Measurements from ENCODE around the gene KLHL36. TPM values are rescaled to one million over a fixed set of nuclear protein-coding genes. Genes with fewer than 3 reads are reported as not detected.
"Not testable (repeated sequence)": the region's sequence is repeated elsewhere in the genome, so short reads cannot be mapped to it uniquely, and the experiment has no call there.

The KLHL36 gene
- total RNA-seq, 1 donor from 2014 or later: 26.3 TPM

DNA sequence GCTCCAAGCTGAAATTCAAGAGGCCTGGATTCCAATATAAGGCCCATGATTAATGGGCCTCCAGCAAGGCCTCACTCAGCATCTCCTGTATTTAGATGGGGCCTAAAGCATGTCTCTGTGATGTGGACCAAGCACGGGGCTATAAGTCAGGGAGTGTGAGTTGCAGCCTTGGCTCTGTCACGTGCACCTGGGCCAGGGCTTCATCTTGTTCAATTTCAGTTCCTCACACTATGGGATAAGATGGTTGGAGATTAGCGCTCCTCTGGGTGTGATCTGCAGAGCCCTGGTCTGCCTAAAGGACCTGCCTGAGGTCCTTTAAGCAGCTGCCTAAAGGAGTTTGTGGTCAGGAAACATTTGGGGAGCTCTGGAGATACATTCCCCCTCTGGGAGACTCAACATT, 25.2 kb downstream of the KLHL36 start:
- ATAC-seq: no peak

DNA sequence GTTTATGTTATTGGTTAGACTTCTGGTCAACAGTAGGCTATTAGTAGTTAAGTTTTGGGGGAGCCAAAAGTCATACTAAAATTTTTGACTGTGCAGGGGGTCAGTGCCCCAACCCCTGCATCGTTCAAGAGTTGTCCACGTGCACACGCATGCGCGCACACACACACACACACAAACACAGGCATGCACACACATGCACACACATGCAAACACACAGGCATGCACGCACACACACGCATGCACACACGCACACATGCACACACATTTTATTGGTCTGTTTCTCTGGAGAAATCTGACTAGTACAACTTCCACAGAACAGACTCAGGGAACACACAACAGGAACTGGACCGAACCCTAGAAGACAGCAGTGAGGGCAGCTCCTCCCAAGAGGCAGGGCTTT, 27.1 kb downstream of the KLHL36 start:
- no peak for ATAC-seq

DNA sequence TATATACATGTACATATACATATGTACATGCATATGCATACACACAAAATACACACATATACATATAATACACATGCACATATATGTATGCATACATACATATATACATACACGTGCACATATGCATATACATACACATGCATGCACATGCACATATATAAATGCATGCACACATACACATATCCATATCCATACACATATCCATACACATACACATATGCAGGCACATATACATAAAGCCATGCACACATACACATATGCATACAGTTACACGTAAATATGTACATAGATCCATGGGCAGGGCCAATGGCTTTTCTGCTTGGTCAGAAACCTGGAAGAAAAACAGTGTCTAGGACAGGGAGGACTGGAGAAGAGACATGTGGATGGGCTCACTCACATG, 27.6 kb downstream of the KLHL36 start:
- ATAC-seq: no peak

DNA sequence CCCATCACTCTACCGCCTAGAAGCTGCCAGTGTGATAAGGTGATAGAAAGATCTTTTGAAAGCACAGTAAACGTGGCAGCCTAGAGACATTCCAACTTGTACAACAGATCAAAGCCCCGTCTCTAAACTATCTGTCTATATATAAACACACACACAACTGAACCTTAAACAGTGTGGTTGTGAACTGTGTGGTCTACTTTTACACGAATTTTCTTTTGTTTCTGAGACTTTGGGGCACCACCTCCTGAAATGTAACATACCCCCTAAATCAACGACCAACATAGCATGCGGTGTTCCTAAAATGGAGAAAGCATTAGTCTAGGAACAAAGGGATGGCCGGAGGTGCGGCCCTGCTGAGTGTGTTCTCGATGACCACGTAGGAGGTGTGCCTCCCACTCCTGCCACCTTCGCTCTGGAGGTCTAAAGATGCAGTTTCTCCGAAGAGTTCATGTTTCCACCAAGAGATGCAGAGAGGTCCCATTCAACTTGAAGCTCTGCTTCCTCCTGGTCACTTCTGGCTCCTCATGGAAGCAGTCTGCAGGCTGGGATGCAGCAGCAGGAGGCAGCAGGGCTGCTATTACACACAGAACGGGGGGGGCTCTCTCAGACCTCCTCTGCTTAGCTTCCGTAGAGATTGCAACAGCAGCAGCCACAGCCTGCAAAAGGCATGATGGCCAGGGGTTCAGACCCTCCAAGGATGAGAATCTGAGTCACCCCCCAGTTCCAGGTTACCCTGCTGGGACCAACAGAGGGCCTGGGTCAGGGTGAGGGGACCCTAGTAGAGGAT, 28.9 kb downstream of the KLHL36 start:
- no peak for ATAC-seq

DNA sequence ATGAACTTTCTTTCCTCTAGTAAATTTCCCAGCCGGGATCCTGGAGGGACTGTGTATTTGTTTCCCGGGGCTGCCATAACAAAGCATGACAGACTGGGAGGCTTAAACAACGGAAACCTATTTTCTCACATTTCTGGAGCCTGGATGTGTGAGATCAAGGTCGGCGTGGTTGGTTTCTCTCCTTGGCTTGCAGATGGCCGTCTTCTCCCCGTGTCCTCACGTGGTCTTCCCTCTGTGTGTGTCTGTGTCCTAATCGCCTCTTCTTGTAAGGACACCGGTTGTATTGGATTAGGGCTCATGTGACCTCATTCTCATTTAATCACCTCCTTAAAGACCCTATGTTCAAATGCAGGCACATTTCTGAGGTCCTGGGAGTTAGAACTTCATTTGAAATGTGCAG, 29.5 kb downstream of the KLHL36 start:
- no peak for ATAC-seq

DNA sequence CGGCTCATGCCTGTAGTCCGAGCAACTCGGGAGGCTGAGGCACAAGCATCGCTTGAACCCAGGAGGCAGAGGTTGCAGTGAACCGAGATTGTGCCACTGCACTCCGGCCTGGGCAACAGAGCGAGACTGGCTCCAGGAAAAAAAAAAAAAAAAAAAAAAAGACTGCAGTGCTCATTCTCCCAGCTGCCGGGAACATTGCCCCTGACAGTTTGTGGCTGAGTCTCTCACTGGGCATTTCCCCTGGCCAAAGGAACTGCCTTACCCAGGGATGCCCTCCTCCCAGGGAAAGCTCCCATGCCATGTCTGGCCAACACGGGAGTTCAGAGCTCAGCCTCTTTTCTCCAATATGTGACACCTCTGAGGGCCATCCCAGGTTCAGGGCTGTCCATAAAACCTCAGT, 30.2 kb downstream of the KLHL36 start:
- no peak for ATAC-seq

DNA sequence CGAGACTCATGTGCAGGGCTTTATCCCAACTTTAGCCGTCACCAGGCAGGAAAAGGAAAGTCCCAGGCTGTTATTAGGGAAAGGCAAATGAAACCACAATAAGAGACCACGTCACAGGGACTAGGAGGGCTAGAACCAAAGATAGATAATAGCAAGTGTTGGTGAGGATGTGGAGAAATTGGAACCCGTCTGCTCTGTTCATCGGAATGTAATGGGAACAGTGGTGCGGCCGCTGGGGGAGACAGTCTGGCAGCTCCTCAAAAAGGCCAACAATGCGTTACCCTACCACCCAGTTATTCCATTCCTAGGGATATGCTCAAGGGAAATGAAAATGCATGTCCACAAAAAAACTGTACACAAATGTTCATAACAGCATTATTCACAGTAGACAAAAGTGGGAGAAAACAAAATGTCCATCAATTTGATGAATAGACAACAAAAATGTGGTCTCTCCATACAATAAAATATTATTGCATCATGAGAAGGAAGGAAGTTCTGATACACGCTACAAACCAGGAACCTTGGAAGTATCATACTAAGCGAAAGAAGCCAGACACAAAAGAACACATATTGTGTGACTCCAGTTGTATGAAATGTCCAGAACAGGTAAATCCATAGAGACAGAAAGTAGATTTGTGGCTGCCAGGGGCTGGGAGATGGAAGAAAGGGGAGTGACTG, 32.0 kb downstream of the KLHL36 start:
- ATAC-seq: no peak

DNA sequence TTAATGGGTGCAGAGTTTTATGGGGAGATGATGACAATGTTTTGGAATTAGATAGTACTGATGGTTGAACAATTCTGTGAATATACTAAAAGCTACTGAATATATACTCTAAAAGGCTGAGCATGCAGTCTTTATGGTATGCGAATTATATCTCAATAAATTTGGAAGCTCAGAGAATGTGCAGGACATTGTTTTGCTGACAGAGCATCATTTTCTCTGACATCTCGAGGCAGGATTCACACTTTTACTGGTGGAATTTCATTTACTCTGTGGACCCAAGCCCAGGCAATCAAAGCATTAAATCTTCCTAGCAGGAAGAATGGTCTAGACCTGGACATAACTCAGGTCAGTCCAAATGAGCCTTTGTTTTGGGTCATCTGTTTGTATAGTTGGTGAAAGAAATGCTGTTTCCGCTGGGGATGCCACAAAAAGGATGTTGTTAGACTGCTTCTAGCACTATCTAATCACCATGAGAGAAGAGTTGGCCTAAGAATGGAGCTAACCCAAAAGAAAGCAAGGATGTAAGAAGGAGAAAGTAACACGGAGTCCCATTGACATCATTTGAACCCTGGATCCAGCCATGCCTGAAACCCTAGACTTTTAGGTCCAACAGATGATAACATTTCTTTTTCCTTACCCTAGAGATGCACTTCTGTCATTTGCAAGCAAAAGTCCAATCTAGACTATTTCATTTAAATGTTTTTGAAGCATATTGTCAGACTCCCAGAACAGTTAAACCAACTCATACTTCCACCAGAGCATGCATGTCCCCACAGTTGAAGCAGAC, 32.7 kb downstream of the KLHL36 start:
- ATAC-seq: no peak

DNA sequence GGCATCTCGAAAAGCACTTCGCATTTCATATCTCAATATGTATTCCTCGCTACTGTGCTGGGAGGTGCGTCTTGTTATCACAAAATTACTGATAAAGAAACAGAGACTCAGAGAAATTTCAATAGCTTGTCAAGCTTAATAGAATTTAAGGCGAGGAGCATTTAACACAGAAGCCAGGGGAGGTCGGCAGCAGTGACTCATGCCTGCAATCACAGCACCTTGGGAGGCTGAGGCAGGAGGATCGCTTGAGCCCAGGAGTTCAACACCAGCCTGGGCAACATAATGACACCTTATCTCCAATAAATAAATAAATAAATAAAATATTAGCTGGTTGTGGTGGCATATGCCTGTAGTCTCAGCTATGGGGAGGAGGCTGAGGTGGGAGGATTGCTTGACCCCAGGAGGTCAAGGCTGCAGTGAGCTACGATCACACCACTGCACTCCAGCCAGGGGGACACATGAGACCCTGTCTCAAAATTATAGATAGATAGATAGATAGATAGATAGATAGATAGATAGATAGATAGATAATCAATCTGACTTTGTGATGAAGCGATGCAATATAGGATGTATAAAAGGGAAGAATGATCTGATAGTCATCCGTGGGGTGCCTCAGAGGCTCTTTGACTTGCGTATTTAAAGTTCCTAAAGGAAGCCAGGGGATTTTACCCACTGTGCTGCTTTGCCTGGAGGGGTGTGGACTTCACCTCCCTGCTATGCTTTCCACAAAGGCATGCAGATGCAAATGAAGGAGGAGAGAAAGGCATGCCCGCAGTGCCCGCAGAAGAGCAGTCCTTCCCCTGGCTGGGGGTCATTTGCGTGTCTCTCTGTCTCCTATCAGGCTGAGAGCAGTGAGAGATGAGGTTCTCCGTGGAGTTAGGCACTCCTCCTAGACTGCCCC, 35.6 kb downstream of the KLHL36 start:
- no peak for ATAC-seq

DNA sequence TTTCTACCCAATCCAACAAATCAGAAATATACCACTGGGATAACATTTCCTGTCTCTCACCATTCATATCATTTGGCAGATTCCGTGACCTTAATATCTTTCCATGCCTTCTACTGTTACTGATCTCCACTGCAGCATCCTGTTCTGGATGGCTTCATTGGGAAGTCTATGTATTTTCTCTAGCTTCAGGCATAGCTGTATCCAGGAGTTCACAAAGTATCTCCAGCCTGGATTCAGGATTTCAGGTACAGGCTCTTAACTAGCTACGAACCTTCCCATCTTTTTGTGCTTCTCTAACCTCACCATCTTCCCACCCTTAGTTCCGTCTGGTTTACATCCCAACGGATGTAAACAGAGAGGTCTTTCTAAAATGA, 36.3 kb downstream of the KLHL36 start:
- ATAC-seq: no peak

DNA sequence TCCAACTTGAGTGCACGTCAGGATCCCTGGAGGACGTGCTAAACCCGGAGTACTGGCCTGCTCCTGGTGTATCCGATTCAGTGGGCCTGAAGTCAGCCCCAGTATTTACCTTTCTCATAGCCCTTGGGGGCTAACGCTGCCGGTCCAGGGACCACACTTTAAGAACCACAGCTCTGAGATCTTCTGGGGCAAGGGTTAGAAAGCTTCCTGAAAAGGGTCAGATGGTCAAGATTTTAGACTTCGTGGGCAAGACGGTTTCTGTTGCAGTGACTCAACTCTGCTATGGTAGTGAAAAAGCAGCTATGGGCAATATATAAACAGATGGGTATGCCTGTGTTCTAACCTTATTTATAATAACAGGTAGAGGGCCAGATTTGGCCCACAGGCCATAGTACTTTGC, 36.9 kb downstream of the KLHL36 start:
- ATAC-seq: no peak

DNA sequence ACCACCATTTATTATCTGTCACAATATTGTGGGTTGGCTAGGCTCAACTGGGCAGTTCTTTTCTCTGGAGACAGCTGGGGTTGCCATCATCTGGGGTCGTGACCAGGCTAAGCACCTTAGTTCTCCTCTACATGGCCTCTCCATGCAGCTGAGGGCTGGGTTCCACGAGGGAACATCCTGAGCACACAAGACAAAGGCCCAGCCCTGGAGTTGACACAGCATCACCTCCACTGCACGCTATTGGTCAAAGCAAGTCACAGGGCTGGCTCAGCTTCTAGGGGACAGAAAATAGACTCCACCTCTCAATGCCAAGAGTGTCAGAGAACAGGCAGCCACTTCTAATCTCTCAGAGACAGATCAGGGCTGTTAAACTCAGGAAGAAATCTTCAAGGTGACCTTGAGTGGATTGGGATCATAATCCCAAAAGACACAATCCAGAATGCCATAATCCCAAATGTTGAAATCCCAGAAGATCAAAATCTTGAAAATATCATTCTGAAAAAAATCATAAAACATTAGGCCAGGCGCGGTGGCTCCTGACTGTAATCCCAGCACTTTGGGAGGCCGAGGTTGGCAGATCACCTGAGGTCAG, 38.5 kb downstream of the KLHL36 start:
- peak; percentile 43 for ATAC-seq

DNA sequence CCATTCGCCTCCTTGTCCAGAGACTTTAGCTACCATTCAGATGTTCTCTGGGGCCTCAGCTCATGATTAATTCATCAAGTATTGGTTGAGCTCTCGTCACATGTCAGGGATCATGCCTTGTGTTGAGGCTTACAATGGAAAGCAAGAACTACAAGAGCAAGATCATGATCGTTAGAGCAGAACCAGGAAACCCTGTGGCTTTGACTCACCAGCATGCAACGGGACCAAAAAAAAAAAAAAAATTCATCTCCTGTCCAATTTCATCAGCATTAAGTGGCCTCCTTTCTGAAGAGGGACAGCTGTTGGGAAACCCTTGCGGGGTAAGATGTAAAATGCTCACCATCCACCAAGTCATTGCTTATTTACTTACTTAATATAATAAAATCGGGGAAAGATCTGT, 39.4 kb downstream of the KLHL36 start:
- peak; percentile 84 for ATAC-seq

DNA sequence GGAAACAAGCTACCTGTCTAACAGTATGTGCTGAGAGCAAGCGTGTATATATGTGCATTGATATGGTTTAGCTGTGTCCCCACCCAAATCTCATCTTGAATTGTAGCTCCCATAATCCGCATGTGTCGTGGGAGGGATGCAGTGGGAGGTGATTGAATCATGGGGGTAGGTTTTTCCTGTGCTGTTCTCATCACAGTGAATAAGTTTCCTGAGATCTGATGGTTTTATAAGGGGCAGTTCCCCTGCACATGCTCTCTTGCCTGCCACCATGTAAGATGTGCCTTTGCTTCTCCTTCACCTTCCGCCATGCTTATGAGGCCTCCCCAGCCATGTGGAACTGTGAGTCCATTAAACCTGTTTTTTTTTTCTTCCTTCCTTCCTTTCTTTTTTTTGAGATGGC, 39.9 kb downstream of the KLHL36 start:
- not testable (repeated sequence) for ATAC-seq

DNA sequence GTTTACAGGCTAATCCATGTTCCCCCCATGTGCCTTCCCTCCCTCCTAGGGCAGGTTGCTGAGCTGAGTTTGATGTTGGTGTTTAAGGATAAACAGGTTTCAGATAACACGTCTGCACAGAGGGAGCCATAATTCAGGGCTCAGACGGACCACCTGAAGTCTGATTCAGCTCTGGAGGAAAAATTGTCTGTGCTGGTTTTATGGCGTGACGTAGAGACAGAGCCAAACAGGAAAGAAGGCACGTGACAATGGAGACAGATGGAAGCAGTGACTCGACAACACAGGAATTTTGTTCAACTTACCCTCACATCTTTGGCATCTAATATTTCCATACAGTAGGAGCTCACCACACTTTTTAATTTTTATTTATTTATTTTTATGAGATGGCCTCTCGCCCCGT, 40.8 kb downstream of the KLHL36 start:
- ATAC-seq: no peak

DNA sequence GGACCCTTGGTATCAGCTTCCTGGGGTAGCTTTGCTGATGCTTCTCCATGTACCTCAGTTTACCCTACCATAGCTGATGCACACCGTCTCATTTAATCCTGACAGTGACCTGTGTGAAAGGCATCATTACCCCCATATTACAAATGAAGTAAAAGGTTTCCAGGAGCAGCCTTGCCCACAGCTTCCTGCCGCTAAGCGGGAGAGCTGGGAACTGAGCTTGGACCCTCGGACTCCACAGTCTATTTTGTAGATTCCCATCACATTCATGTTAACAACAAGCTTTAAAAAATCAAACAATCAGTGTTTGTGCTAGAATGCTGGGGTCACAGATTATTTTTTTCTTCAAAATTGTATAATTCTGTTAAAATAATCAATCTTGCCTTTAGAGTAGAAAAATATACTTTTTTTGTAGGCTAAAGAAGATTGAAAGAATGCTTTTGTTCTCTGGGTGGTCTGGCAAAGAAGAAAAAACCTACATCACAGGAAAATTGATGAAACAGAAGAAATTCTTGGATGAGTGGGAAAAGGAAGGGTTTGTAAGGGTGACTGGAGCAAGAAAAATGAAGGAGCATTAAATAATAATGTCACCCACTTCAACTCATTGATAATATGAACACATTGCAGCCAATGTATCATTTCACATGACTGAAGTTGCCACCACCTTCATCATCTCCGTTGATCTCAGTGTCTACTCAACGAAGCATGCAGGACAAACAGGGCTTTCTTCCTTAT, 41.9 kb downstream of the KLHL36 start:
- ATAC-seq: no peak

DNA sequence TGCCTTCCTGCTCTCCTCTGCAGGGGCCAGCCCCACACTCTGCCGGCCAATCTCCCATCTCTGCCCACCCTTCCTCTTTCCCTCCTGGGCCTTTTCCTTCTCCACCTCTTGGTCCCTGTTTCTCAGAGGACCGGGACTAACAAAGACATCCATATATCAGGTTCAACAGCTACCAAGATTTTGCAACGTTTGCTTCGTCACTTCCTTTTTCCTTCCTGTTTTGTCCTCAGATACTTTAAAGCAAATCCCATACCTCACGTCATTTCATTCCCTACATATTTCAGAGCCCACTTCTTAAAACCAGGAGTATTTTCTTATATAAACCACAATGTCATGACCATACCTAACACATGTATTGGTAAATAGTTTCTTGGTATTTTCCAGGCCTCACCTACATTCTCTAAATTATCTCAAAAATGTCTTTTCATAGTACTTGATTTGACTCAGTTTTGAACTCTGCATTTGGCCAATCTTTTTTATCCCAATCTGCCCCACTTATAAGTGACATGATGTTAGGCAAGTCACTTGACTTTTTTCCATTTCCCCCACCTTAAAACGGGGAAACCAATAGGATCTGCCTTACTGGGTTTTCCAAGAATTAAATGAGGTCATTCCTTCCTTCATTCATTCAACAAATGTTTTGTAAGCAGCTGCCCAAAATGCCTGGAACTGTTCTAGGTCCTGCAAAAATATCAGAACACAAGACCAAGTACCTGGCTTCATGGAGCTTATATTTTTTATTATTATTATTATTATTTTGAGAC, 44.3 kb downstream of the KLHL36 start:
- no peak for ATAC-seq

DNA sequence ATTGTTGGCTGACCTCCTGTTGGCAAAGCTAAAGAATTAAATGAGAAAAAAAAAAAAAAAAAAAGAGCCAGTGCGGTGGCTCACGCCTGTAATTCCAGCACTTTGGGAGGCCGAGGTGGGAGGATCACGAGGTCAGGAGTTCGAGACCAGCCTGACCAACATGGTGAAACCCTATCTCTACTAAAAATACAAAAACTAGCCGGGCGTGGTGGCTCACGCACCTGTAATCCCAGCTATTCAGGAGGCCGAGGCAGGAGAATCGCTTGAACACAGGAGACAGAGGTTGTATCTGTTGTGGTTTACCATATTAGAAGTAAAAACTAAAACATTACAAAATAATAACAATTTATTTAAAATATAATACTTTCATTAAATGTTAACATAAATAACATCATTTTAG, 45.6 kb downstream of the KLHL36 start:
- not testable (repeated sequence) for ATAC-seq

DNA sequence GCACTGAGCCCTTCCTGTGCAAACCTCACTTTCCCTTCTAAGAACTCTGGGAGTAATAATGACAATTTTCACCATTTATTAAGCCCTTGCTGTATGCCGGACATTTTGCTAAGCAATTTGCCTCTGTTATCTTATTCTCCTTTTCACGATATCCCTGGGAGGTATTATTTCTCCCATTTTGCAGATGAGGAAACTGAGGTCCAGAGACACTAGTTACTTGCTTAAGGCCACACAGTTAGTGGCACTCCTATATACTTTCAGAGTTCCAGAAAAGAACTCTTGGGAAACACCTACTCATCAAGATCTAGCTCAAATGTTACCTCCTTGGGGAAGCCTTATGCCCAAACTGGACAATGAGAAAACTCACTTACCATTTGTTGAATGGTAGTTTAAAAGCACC, 46.7 kb downstream of the KLHL36 start:
- no peak for ATAC-seq

DNA sequence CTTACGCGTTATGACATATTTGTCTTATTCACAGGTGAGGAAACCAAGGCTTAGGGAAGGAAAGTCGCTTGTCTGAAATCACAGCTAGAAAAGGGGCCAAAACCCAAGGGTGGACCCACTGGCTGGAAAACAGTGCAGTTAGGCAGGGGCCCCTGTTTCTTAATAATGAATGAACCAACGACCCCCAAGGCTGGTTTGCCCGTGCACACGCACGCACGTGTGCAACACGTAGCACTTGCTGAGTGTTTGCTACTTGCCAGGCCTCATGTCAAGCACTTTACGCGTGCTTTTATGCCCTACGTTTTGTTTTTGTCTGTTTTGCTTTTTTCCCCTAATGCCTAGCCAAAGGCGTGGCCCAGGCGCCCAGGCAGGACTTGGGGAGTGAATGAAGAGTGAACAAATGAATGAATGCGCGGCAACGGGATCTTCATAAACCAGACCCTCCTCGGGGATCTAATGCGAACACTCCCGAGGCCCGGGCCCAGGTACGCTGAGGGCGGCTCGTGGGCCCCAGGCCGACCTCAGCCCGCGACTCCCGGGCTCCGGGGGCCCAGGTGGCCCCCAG, 50.9 kb downstream of the KLHL36 start:
- ATAC-seq: peak; percentile 37

All from esophagus mucosa (tissue), 1 donor.